HG02938 (cell line): ENCODE measurements around the gene VPS9D1.
A peak's percentile ranks its signal among the peaks of the same experiment; 100 is the strongest.

Experiments used
- ATAC-seq: cut with Tn5 transposase; IDR thresholded peaks from one replicate; pipeline ENCODE4 v1.9.1; 2021; ENCODE audit warnings: mild to moderate bottlenecking, moderate library complexity; ENCODE audit not compliant: unreplicated experiment

The VPS9D1 gene

GRCh38 chr16:89720813-89721545, at the start of gene VPS9D1, which contains the start of gene ZNF276:
Gene VPS9D1, minus strand, starts transcription at chr16:89720898. Its CDS starts 37 bp downstream, at chr16:89720861.
Gene ZNF276, plus strand, starts transcription at chr16:89721537. Its CDS starts 104 bp downstream, at chr16:89721641.
- ATAC-seq, result peak; percentile 47

- no peak for ATAC-seq
Observed at GRCh38 chr16:89770367-89770766, 49.7 kb upstream of the VPS9D1 start.

- ATAC-seq, result peak; percentile 11
Observed at GRCh38 chr16:89765292-89765830, 44.7 kb upstream of the VPS9D1 start.

- ATAC-seq, result peak; percentile 93
Observed at GRCh38 chr16:89764711-89765201, 44.1 kb upstream of the VPS9D1 start.

- ATAC-seq, result no peak
Observed at GRCh38 chr16:89761304-89761922, 40.7 kb upstream of the VPS9D1 start.

GRCh38 chr16:89759746-89760340, 39.1 kb upstream of the VPS9D1 start:
- no peak for ATAC-seq

- no peak for ATAC-seq
Observed at GRCh38 chr16:89749637-89750036, 28.9 kb upstream of the VPS9D1 start.

- no peak for ATAC-seq
Observed at GRCh38 chr16:89748921-89749320, 28.2 kb upstream of the VPS9D1 start.

- no peak for ATAC-seq
Observed at GRCh38 chr16:89748076-89748475, 27.4 kb upstream of the VPS9D1 start.

- ATAC-seq, result no peak
Observed at GRCh38 chr16:89746043-89746442, 25.3 kb upstream of the VPS9D1 start.

GRCh38 chr16:89744813-89745212, 24.1 kb upstream of the VPS9D1 start:
- ATAC-seq, result no peak

- ATAC-seq, result no peak
Observed at GRCh38 chr16:89742948-89743347, 22.2 kb upstream of the VPS9D1 start.

- ATAC-seq, result no peak
Observed at GRCh38 chr16:89741342-89742014, 20.8 kb upstream of the VPS9D1 start.

- no peak for ATAC-seq
Observed at GRCh38 chr16:89739383-89739782, 18.7 kb upstream of the VPS9D1 start.

- no peak for ATAC-seq
Observed at GRCh38 chr16:89738538-89739317, 18.0 kb upstream of the VPS9D1 start.

GRCh38 chr16:89738072-89738377, 17.3 kb upstream of the VPS9D1 start:
- ATAC-seq, result no peak

GRCh38 chr16:89737341-89738071, 16.8 kb upstream of the VPS9D1 start:
- no peak for ATAC-seq

GRCh38 chr16:89736554-89736953, 15.9 kb upstream of the VPS9D1 start:
- ATAC-seq, result no peak

GRCh38 chr16:89733792-89734191, 13.1 kb upstream of the VPS9D1 start:
- no peak for ATAC-seq

GRCh38 chr16:89733322-89733721, 12.6 kb upstream of the VPS9D1 start:
- ATAC-seq, result no peak
